H9 (cell line): ENCODE measurements around the gene CAPN2. TPM values are rescaled to one million over a fixed set of nuclear protein-coding genes. Genes with fewer than 3 reads are reported as not detected.

ENCODE experiments used
- DNase-seq: peaks from one replicate; pipeline ENCODE4 v3.0.0-alpha.2; 2017
- H2AFZ ChIP-seq: one replicate; pipeline ENCODE4 v1.6.1; 2013; ENCODE audit warnings: mild to moderate bottlenecking, low read length, control low read depth, moderate library complexity
- H2AK5ac ChIP-seq: 2 replicates; pipeline ENCODE4 v1.6.1; 2013; ENCODE audit warnings: low read length, control low read depth, mixed read lengths; ENCODE audit not compliant: insufficient read length
- H2BK120ac ChIP-seq: one replicate; pipeline ENCODE4 v1.6.1; 2013; ENCODE audit warnings: low read depth, mild to moderate bottlenecking, low read length, control low read depth, inconsistent platforms; ENCODE audit not compliant: poor library complexity, severe bottlenecking
- H2BK12ac ChIP-seq: 2 replicates; pipeline ENCODE4 v1.6.1; 2013; ENCODE audit warnings: low read length, control low read depth, mixed read lengths, low read depth; ENCODE audit not compliant: insufficient read length
- H2BK15ac ChIP-seq: 2 replicates; pipeline ENCODE4 v1.6.1; 2013; ENCODE audit warnings: low read depth, low read length, control low read depth
- H2BK20ac ChIP-seq: one replicate; pipeline ENCODE4 v1.6.1; 2013; ENCODE audit warnings: low read depth, mild to moderate bottlenecking, low read length, control low read depth, inconsistent platforms; ENCODE audit not compliant: poor library complexity, severe bottlenecking
- H2BK5ac ChIP-seq: 2 replicates; pipeline ENCODE4 v1.6.1; 2013; ENCODE audit warnings: low read length, control low read depth, mixed read lengths; ENCODE audit not compliant: insufficient read length
- H3K14ac ChIP-seq: 2 replicates; pipeline ENCODE4 v1.6.1; 2013; ENCODE audit warnings: low read length, control low read depth; ENCODE audit not compliant: insufficient read depth
- H3K18ac ChIP-seq: 2 replicates; pipeline ENCODE4 v1.6.1; 2013; ENCODE audit warnings: low read depth, mild to moderate bottlenecking, mixed read lengths, low read length, control low read depth; ENCODE audit not compliant: insufficient read length
- H3K23ac ChIP-seq: 2 replicates; pipeline ENCODE4 v1.6.1; 2013; ENCODE audit warnings: low read length, control low read depth, mixed read lengths, low read depth; ENCODE audit not compliant: insufficient read length
- H3K23me2 ChIP-seq: 2 replicates; pipeline ENCODE4 v1.6.1; 2013; ENCODE audit warnings: low read depth, mild to moderate bottlenecking, mixed read lengths, low read length, control low read depth; ENCODE audit not compliant: insufficient read length, poor library complexity, severe bottlenecking
- H3K27ac ChIP-seq: 2 replicates; pipeline ENCODE4 v1.5.1; 2013; ENCODE audit warnings: low read length, control low read depth, mixed read lengths, low read depth; ENCODE audit not compliant: insufficient read length
- H3K27me3 ChIP-seq: 2 replicates; pipeline ENCODE4 v1.6.1; 2013; ENCODE audit warnings: low read length, control low read depth, inconsistent platforms; ENCODE audit not compliant: insufficient read depth
- H3K4ac ChIP-seq: 2 replicates; pipeline ENCODE4 v1.6.1; 2013; ENCODE audit warnings: low read depth, mild to moderate bottlenecking, control low read depth, inconsistent platforms, low read length, moderate library complexity
- H3K4me1 ChIP-seq: 2 replicates; pipeline ENCODE4 v1.6.1; 2013; ENCODE audit warnings: low read length, control low read depth, inconsistent platforms; ENCODE audit not compliant: insufficient read depth
- H3K4me2 ChIP-seq: 2 replicates; pipeline ENCODE4 v1.6.1; 2013; ENCODE audit warnings: low read length, control low read depth, mixed read lengths; ENCODE audit not compliant: insufficient read length, insufficient read depth
- H3K56ac ChIP-seq: 2 replicates; pipeline ENCODE4 v1.6.1; 2013; ENCODE audit warnings: low read depth, mild to moderate bottlenecking, mixed read lengths, low read length, control low read depth; ENCODE audit not compliant: insufficient read length
- H3K79me1 ChIP-seq: 2 replicates; pipeline ENCODE4 v1.6.1; 2013; ENCODE audit warnings: low read depth, mild to moderate bottlenecking, moderate library complexity, low read length, control low read depth, inconsistent platforms; ENCODE audit not compliant: insufficient read depth, poor library complexity, severe bottlenecking
- H3K79me2 ChIP-seq: 2 replicates; pipeline ENCODE4 v1.6.1; 2013; ENCODE audit warnings: low read length, control low read depth, inconsistent platforms; ENCODE audit not compliant: insufficient read depth
- H3K9ac ChIP-seq: 2 replicates; pipeline ENCODE4 v1.6.1; 2013; ENCODE audit warnings: low read length, control low read depth, mixed read lengths; ENCODE audit not compliant: insufficient read length; ENCODE audit errors: extremely low read depth
- H3K9me3 ChIP-seq: one replicate; pipeline ENCODE4 v1.6.1; 2013; ENCODE audit warnings: low read depth, low read length, inconsistent platforms; ENCODE audit not compliant: control insufficient read depth
- H3T11ph ChIP-seq: one replicate; pipeline ENCODE4 v1.6.1; 2013; ENCODE audit warnings: mild to moderate bottlenecking, low read length, control low read depth, inconsistent platforms
- H4K20me1 ChIP-seq: one replicate; pipeline ENCODE4 v1.6.1; 2013; ENCODE audit not compliant: control insufficient read depth, insufficient read length, insufficient read depth
- H4K5ac ChIP-seq: 2 replicates; pipeline ENCODE4 v1.6.1; 2013; ENCODE audit warnings: low read depth, mild to moderate bottlenecking, mixed read lengths, low read length, control low read depth; ENCODE audit not compliant: insufficient read length
- H4K8ac ChIP-seq: replicated peaks from 2 replicates; pipeline ENCODE4 v1.6.1; 2013; ENCODE audit warnings: low read length, control low read depth, mixed read lengths, low read depth; ENCODE audit not compliant: insufficient read length
- H4K91ac ChIP-seq: 2 replicates; pipeline ENCODE4 v1.6.1; 2013; ENCODE audit warnings: low read depth, mild to moderate bottlenecking, moderate library complexity, mixed read lengths, low read length, control low read depth; ENCODE audit not compliant: insufficient read length
- H3K27ac Mint-ChIP-seq, 3 experiments: 2 replicates in 2 of 3; 3 replicates in 1 of 3; pipeline ENCODE4 v1.8.0; 2020 to 2021; ENCODE audit warnings: mixed read lengths in 3 of 3, mild to moderate bottlenecking in 1 of 3, moderate library complexity in 1 of 3
- H3K27me3 Mint-ChIP-seq: 2 replicates; pipeline ENCODE4 v1.8.0; 2021; ENCODE audit warnings: low read depth, mild to moderate bottlenecking, moderate library complexity, mixed read lengths
- H3K36me3 Mint-ChIP-seq, 3 experiments: 2 replicates in 2 of 3; 3 replicates in 1 of 3; pipeline ENCODE4 v1.8.0; 2020 to 2021; ENCODE audit warnings: low read depth in 3 of 3, mixed read lengths in 3 of 3; ENCODE audit not compliant: insufficient read depth in 1 of 3
- H3K4me1 Mint-ChIP-seq, 2 experiments: 2 replicates each; pipeline ENCODE4 v1.8.0; 2020; ENCODE audit warnings: mixed read lengths in 2 of 2
- H3K4me3 Mint-ChIP-seq, 2 experiments: 2 replicates in 1 of 2; 3 replicates in 1 of 2; pipeline ENCODE4 v1.8.0; 2020 to 2021; ENCODE audit warnings: mild to moderate bottlenecking in 2 of 2, mixed read lengths in 2 of 2, moderate library complexity in 1 of 2
- H3K9me3 Mint-ChIP-seq, 2 experiments: 2 replicates in 1 of 2; 3 replicates in 1 of 2; pipeline ENCODE4 v1.8.0; 2020; ENCODE audit warnings: mild to moderate bottlenecking in 2 of 2, mixed read lengths in 2 of 2, moderate library complexity in 1 of 2
- CTCF ChIP-seq: fragments of 200-600 bp; sonication (generic); conservative IDR thresholded peaks from 3 replicates; pipeline ENCODE4 v1.8.0; 2021; ENCODE audit warnings: antibody characterized with exemption, mild to moderate bottlenecking
- WGBS: extraction: QIAGEN DNeasy Blood & Tissue Kit; methylation state at CpG from one replicate; pipeline ENCODE4 v1.1.7; 2013; ENCODE audit warnings: missing lambda C conversion rate, low lambda C conversion rate, mixed read lengths; ENCODE audit not compliant: insufficient read length; ENCODE audit errors: extremely low coverage; 5-methylcytosine and 5-hydroxymethylcytosine counted together
- total RNA-seq: library from RNA; stranded (reverse); gene quantifications from 2 replicates; pipeline ENCODE4 v1.2.1, GENCODE V29; 2021

The CAPN2 gene
- total RNA-seq, 1 experiment from 2014 or later: 32.2 TPM

GRCh38 chr1:223785808-223786207, 73.5 kb downstream of the CAPN2 start:
- no peak for DNase-seq
- Histone ChIP-seq H3K23me2 (no peaks in the 10 kb centered on the region), H3K79me1 (no peaks in the 10 kb centered on the region), H3K79me2 (no peaks in the 10 kb centered on the region), H3T11ph (no peak overlapping the region), H4K20me1 (no peaks in the 10 kb centered on the region), H3K23ac (no peak overlapping the region), H2AK5ac (no peak overlapping the region), H2BK20ac (no peak overlapping the region), H2BK120ac (no peak overlapping the region), H3K4me2 (no peak overlapping the region), H2BK5ac (no peak overlapping the region), H3K4me1 (no peaks in the 10 kb centered on the region), H3K18ac (no peak overlapping the region), H3K4ac (no peak overlapping the region), H3K27me3 (no peaks in the 10 kb centered on the region), H3K9ac (no peak overlapping the region), H2AFZ (no peak overlapping the region), H4K91ac (no peak overlapping the region), H3K14ac (no peak overlapping the region), H4K5ac (no peak overlapping the region), H4K8ac (no peak overlapping the region), H3K9me3 (no peaks in the 10 kb centered on the region), H3K56ac (no peak overlapping the region), H3K27ac (no peak overlapping the region), H2BK12ac (no peak overlapping the region), H2BK15ac (no peak overlapping the region)
- no peak overlapping the region for H3K4me3 Mint-ChIP-seq
- no peak for TF ChIP-seq CTCF
- no peak overlapping the region; a peak in 1 of 7 replicates for H3K27ac Mint-ChIP-seq
- H3K36me3 Mint-ChIP-seq: peaks cover 12 to 64% (median 60%) of the 10 kb centered on the region in 3 experiments; a peak in 6 of 7 replicates
- H3K4me1 Mint-ChIP-seq: no peaks in the 10 kb centered on the region
- no CpG with 5 or more reads among the region's 5 CpGs for WGBS
- H3K27me3 Mint-ChIP-seq: no peaks in the 10 kb centered on the region
- no peaks in the 10 kb centered on the region for H3K9me3 Mint-ChIP-seq
